Adipose tissue (tissue), 3 donors: ENCODE measurements around the gene MAP3K13. TPM values are rescaled to one million over a fixed set of nuclear protein-coding genes. Genes with fewer than 3 reads are reported as not detected.

Source experiments
- H3K27ac ChIP-seq: one replicate; pipeline ENCODE4 v1.5.1; 2013; ENCODE audit warnings: low read depth, low read length
- WGBS, 3 donors: extraction: QIAGEN DNeasy Blood & Tissue Kit; methylation state at CpG; one replicate each; pipeline ENCODE4 v1.1.7; 2013; 5-methylcytosine and 5-hydroxymethylcytosine counted together
- polyA plus RNA-seq, 3 donors: library from polyadenylated mRNA; stranded (reverse); fragments of 200-250 nt; gene quantifications; one replicate each; pipeline ENCODE4 v1.2.3, GENCODE V29; 2013
- donor health status: healthy with polysubstance abuse.
- donor health status: Bipolar disorder and iron deficiency.
- donor health status: healthy.

Gene MAP3K13
- polyA plus RNA-seq, 3 donors: 11.0 to 26.0 (median 15.5) TPM

DNA sequence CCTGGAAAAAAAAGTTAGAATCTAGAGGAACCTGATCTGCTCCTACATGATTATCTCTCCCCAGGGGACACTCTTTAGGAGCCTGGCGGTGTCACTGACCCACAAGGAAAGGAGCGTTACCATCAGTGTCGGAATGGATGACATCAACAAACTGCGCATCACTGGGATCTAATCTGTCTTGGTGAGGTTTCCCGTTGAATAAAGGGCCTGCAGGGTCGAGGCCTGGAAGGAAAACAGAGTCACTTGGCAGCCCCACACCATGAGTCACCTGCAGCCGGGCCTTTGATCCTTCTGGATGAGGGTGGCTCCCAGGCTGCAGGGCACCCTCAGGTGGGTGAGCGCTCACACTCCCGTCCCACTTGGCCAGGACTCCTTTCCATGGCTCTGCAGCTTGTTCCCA lies 164.4 kb downstream of the MAP3K13 start:
- 77 to 87% (median 83%) methylated on average over 8 to 9 of the region's 9 CpGs for WGBS, 3 donors
- H3K27ac ChIP-seq: no peak overlapping the region

DNA sequence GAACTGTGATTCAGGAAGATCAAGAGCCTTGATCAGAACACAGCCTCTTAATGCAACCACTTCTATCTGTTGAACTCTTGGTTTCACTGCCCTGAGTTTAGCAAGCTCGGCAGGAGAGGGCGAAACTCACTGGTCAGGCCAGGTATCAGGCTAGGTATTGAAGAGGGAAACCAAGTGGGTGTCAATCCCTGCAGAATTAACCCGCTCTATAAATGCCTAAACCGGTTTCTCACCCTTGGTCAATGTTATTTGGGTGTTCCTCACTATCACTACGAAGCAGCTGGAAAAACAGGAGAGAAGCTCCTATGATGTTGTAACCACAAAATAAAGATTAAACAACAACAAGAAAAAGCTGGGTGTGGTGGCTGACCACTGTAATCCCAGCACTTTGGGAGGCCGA lies 165.6 kb downstream of the MAP3K13 start:
- 86 to 91% (median 91%) methylated on average over 6 of the region's 6 CpGs for WGBS, 3 donors
- no peak overlapping the region for H3K27ac ChIP-seq

DNA sequence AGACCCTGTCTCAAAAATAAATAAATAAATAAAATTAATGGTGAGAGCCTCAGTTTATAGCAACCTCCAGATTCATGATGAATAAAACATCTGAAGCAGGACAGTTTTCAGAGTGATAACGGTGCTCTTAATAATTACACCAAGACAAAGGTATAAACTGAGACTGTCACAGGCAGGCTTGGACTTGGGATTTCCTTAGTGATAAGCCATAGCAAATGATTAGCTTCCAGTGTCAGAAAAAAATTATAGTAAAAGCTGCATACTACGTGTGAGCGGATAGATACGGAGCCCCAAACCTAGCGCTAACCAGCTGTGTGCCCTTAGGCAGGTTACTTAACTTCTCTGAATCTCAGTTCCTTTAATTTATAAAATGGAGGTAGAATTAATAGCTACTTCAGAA lies 167.9 kb downstream of the MAP3K13 start:
- no peak overlapping the region for H3K27ac ChIP-seq
- WGBS, 3 donors: 47 to 68% (median 66%) methylated on average over 5 of the region's 5 CpGs

DNA sequence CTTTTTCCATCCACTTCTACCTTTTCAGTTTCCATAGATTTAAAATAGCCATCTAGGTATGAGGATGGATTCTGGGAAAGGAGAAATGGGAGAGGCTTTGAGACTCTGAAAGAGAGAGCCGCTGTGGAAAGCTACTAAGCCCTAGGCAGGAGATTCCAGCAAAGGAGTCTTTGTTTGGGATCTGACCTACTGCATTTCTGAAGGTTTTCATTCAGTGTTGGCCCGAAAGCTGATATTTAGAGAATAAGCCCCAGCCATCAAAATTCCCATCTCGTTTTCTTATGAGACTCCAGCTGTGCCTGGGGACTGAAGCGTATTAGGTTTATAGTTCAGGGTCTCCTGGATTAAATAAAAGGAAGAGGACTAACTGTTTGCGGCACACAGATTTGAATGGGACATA lies 170.0 kb downstream of the MAP3K13 start:
- WGBS, 3 donors: 65 to 69% (median 65%) methylated on average over 5 of the region's 5 CpGs
- H3K27ac ChIP-seq: no peak overlapping the region

DNA sequence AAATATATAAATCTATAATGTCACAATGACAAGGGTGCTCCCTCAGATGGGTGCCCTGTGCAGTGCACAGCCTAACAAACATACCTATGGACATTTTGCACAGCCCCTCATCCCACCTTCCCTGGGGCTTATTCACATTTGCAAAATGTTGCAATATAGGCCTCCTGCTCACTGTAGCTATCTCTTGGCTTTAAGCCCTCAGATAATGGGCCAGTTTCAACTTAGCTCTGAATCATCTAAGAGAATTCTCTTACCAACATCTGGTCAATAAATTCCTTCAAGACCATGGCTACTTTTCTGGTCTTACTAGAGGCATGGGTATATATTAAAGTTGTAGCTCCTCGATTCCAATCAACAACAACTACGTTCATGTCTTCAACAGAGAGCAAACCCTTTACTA lies 171.6 kb downstream of the MAP3K13 start:
- 78 to 93% (median 82%) methylated on average over 2 of the region's 2 CpGs for WGBS, 3 donors
- H3K27ac ChIP-seq: no peak overlapping the region

DNA sequence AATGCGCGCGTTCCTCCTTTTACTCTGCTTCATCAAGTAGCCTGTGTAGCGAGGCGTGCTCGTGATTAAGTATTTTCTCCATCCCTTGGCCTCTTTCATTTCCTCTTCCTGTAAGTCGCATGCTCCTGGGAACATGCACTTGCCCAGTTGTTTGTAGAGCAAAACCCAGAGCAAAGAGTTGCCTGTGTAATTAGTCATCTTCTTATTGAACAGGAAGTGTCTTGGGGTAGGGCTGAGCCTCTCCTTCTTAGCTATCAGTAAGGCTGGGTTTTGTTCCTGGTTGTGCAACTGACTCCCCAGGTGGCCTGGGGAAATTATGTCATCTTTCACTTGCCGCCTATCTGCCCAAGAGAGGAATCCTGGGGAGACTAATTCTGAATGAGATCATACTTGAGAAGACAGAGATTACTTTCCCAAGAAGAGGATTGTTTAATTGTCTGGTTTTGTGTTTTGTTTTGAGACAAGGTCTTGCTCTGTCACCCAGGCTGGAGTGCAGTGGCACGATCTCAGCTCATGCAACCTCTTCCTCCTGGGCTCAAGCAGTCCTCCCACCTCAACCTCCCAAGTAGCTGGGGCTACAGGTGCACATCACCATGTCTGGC lies 174.5 kb downstream of the MAP3K13 start:
- no peak overlapping the region for H3K27ac ChIP-seq
- WGBS, 3 donors: 12 to 41% (median 15%) methylated on average over 9 of the region's 9 CpGs

Other genes starting within 250 kb of the MAP3K13 start
- 1 to 10 TPM in 2 of 3 donors, under 1 TPM in 1; 0.23 to 1.6 (median 1.1) TPM for gene C3orf70, start 210.1 kb upstream of the MAP3K13 start, polyA plus RNA-seq
- gene EHHADH, start 109.1 kb upstream of the MAP3K13 start, polyA plus RNA-seq: 1 to 10 TPM; 3.6 to 6.8 (median 4.8) TPM
- 10 to 100 TPM in 1 of 3 donors, 1 to 10 TPM in 2; 3.6 to 12.4 (median 6.0) TPM for gene TMEM41A, start 135.9 kb downstream of the MAP3K13 start, polyA plus RNA-seq
- gene LIPH, start 189.5 kb downstream of the MAP3K13 start, polyA plus RNA-seq: 1 to 10 TPM in 2 of 3 donors, under 1 TPM in 1; 0.34 to 1.7 (median 1.6) TPM
- 10 to 100 TPM in 2 of 3 donors, 1 to 10 TPM in 1; 7.2 to 26.4 (median 16.0) TPM for gene SENP2, start 223.2 kb downstream of the MAP3K13 start, polyA plus RNA-seq